T-helper 1 cell (primary cell): ENCODE measurements around the gene RYR2.
"Not testable (repeated sequence)": the region's sequence is repeated elsewhere in the genome, so short reads cannot be mapped to it uniquely, and the experiment has no call there.

Experiments
- DNase-seq, 5 donors: peaks; one replicate each; pipeline ENCODE4 v3.0.0-alpha.2; 2012 to 2020

Gene RYR2

DNA sequence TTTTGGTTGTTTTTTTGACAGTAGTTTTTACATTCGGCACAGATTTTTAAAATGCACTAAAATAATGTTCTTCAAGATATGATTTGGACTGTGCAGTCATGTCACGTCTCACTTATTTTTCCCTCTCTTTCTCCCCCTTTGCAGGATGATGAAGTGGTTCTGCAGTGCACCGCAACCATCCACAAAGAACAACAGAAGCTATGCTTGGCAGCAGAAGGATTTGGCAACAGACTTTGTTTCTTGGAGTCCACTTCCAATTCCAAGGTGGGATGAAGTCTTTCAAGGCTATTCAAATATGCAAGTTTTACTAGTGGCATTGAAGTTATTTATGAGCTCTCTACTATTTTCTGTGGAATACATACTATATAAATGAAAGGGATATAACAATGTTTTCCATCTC, 228.4 kb downstream of the RYR2 start:
- no peak for DNase-seq

DNA sequence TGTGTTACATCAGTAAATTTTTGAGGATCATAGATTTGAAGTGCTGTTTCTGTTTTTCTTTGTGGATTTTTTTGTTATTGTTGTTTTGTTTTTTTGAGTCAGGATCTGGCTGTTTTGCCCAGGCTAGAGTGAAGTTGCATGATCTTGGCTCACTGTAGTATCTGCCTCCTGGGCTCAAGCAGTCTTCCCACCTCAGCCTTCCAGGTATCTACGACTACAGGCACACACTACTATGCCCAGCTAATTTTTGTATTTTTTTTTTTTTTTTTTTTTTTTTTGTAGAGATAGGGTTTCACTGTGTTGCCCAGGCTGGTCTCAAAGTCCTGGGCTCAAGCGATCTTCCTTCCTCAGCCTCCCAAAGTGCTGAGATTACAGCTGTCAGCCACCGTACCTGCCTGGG, 236.0 kb downstream of the RYR2 start:
- DNase-seq, result not testable (repeated sequence)

DNA sequence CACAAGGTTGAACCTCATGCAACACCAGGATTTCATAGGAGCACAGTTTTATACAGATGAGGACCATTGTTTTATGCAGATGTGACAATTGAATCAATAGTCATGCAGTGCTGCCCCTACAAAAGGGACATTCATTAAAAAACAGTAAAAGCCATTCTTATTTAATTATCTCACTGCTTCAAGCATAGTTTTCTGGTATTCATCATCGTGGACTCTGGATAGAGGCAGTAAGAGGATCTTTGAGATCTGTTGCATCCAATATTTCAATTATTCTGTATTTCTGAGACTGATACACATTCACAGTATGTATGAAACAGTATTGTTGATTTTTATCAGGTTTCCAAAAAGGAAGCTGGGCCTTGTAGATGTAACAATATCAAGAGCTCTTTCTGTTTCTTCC, 237.6 kb downstream of the RYR2 start:
- no peak for DNase-seq

DNA sequence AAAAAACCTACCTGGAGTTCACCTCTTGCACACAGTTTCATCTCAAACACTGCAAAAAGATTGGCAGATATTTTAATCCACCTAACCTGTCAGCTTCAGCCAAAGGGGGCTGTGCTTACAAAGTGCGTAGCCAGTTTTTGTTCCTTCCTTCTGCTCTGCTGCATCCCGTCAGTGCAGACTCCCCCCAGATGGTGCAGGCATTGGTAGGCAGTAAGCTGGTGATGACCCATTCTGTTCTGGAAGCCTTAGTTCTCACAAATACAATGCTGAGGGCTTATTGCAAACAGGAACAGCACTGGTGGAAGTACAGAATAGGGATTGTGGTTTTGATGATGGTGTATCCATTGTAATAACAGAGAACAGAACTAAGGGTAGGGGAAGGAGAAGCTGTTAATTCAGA, 239.5 kb downstream of the RYR2 start:
- no peak for DNase-seq

DNA sequence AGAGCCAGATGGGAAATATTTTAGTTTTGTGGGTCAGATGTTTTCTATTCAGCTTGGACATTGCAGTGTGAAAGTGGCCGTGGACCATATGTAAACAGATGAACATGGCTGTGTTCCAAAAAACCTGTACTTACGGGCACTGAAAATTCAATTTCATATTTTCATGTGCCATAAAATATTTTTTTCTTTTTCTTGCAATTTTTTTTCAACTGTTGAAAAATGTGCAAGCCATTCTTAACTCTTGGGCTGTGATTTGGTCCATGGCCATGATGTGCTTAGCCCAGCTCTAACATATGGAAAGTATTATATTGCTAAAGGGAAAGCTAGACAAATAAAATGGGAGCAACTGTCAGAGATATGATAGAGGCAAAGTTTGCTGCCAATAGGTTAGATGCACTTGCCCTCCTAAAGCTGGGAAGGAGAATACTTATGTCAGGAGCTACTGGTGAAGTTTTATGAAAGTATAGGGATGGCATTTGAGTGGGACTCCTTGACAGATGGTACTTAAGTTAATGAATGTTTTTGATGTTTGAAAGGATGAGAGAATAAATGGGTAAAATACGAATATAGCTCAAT, 240.3 kb downstream of the RYR2 start:
- no peak for DNase-seq

DNA sequence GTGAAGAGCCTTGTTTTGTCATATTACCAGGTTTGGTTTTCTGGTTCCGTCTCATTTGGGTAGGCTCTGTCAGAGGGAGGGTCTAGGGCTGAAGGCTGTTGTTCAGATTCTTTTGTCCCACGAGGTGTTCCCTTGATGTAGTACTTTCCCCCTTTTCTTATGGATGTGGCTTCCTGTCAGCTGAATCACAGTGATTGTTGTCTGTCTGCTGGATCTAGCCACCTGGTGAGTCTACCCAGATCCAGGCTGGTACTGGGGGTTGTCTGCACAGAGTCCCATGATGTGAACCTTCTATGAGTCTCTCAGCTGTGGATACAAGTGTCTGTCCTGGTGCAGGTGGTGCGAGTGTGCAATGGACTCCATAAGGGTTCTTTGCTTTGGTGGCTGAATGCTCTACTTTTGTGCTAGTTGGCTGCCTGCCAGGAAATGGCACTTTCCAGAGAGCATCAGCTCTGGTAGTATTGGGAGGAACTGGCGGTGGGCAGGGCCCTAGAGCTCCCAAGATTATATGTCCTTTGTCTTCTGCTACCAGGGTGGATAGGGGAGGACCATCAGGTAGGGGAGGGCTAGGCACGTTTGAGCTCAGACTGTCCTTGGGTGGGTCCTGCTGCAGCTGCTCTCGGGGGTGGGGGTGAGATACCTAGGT, 246.0 kb downstream of the RYR2 start:
- DNase-seq, result no peak

DNA sequence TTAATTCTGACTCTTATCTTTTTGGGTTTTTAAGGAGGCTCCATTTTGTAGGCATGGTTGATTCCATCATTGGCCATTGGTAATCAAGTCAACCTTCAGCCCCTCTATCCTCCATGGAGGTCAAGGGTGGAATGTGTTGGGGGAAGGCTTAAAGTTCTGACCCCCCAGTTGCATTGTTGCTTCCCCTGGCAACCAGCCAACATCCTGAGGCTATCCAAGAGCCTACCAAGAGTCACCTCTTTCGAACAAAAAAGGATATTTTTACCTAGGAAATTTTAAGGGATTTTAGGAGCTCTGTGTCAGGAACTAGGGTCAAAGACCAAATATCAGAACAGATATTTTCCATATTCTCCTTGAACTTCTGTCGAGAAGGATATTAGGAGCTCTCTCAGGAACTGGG, 251.8 kb downstream of the RYR2 start:
- DNase-seq, result no peak

DNA sequence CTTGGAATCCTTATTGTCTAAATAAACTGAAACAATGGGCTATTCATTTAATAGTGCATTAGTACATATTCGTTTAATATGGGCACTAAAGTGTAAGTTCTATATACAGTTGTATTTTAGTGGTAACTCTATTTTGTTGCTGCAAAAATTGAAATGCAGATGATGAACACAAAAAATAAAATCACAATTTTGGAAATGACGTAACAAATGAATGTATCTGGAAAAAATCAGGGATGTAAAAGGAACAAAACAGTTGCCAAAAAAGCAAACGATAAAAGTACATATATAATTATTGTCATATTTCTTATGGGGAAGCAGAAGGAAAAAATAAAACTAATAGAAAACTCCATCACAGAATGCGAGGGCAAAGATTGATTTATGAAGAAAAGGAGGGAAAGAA, 254.9 kb downstream of the RYR2 start:
- no peak for DNase-seq

DNA sequence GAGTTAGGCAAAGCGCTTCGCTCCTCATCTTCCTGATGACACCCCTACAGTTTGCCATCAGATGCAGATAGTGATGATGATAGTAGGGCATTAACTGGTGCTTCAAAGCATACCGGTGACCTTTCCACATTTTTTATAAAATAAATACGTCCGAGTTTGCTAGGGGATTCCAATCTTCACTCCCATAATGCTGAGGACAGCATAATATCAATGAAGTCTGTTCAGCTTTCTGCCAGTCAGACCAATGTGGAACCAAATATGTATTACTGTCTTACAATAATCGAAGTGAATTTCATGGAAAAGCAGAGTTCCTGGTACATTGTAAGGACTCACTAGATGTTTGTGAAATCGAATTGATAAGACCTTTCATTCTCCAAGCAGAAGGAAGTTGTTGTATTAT, 258.7 kb downstream of the RYR2 start:
- DNase-seq, result no peak

DNA sequence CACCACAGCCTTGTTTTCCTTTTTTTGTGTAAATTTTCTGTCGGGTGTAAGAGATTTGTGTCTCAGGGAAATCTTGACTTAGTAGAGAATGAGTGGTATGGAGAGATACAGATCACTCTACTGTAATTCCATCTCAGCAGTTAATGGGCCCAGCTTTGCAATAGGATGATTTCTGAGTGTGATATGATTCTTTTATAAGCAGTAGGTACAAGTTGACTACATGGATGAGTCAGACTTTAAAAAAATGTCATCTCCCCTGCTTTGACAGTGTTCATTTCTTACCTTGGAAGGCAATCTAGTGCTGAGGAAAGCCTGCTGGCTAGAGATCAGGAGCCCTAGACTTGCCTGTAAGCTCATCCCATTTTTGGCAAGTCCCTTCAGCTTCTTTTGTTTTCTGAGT, 261.9 kb downstream of the RYR2 start:
- DNase-seq, result no peak

DNA sequence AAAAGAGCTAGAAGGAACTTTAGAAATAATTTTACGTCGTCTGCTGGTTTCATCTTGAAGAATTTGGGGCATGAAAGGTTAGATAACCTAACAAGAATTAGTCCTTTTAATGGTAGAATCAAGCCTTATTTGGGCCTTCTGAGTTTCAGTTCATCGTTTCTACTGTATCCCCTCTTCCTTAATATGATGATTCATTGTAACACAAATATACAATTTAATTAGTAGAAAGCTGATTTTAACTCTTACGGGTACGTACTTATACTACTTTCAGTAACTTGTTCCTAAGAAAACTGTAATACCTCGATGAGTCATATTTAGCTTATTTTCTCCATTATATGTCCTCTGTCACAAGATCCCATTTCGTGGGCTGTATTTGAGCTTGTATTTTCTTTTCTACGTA, 264.7 kb downstream of the RYR2 start:
- no peak for DNase-seq

DNA sequence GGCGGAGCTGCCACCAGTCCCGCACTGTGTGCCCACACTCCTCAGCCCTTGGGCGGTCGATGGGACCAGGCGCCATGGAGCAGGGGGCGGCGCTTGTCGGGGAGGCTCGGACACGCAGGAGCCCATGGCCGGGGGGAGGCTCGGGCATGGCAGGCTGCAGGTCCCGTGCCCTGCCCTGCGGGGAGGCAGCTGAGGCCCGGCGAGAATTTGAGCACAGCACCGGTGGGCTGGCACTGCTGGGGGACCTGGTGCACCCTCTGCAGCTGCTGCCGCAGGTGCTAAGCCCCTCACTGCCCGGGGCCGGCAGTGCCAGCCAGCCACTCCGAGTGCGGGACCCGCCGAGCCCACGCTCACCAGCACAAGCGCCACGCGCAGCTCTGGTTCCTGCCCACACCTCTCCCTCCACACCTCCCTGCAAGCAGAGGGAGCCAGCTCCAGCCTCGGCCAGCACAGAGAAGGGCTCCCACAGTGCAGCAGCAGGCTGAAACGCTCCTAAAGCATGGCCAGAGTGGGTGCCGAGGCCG, 267.7 kb downstream of the RYR2 start:
- no peak for DNase-seq

DNA sequence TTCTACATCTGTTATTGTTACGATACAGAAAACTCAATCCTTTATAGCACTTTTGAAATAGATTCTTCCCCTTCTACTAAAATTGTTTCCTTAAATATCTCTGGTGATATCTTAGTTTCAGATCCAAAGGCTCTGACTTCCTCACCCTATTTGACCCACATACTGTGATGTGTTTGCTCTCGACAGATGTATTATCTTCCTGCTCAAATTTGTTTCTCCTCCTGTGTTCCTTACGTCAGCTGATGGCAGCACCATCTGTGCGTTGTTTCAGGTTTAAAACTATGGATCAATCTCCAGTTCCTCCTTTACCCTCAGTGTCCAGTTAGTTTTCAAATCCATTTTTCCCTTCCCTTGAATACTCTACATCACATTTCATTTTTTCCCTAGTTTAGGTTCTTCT, 274.4 kb downstream of the RYR2 start:
- no peak for DNase-seq

DNA sequence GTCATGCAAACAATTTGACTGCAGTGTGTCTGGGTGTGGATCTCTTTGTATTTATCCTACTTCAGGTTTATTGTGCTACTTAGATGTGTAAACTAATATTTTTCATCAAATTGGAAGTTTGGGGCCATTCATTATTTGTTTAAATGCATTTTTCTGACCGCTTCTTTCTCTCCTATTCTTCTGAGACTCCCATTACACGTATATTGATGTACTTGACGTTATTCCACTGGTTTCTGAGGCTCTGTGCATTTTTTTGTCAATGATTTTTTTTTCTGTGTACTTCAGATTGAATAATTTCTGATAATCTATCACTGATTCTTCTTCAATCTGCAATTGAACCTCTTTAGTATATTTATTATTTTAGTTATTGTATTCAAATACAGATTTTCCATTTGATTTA, 276.8 kb downstream of the RYR2 start:
- DNase-seq, result no peak

DNA sequence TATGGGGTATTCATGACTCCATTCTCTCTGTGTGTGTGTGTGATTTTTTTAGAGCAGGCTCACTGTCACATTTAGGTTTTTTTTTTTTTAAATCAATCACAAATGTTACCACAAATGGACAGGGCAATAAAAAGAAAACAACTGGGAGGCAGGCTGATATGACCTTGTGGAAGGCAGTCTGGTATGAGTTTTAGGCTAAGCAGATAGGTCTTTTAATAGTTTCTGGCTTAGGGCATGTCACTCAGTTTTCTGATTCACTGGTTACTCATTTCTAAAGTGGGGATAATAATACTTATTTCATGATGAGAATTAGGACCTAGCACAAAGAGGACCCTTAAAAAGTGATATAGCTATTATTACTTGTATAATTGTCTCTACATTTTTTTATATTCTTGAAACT, 278.9 kb downstream of the RYR2 start:
- no peak for DNase-seq

DNA sequence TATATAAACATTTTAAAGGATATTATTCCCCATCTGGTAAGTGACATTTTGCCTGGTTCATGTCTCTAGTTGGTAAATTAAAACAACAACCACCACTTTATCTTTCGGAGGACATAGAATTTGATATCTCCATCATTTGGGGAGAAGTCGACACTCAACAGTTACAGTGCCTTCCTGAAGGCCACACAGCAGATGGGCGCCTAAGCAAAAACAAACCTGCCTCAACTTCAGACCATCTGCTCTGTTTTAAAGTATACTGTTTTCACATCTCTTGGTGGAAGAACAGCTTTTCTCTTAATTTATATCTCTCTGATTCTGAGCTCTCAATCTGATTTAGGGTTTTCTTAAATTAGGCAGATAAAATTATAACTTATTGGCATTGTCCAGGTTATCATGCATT, 282.2 kb downstream of the RYR2 start:
- DNase-seq, result no peak

DNA sequence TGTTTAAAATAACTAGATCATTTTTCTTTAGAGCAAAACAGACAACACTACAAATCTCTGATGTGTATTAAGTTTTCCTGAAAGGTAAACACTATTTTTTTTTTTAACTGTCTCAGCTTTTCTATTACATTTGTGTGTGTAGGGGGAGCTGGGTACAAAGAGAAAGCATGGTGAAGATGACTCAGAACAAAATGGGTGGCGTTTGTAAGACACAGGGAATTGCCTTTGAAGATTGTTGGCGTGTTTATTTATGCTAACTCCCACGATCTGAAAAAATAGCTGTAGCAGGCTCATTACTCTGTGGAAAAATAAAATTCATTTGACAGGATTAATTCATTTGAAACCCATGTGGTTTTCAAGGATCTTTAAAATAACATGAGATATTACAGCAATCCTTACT, 285.1 kb downstream of the RYR2 start:
- DNase-seq, result no peak

DNA sequence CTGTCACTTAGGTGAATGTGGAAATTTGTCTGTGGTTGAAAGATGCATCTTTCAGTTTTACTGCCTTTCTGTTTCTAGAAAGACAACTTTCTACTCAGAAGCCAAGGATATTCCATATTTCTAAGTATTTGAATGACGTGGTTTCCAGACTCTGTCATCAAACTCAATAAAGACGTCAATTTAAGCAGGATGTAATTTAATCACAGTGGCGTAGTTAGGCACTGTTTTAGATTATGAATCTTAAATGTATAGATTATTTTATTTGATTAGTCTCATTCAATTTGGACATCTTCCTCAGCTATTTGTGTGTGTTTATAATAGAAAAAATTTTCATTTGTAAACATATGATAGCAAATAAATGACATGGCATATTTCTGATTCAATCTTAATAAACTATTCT, 298.9 kb downstream of the RYR2 start:
- DNase-seq, result no peak

DNA sequence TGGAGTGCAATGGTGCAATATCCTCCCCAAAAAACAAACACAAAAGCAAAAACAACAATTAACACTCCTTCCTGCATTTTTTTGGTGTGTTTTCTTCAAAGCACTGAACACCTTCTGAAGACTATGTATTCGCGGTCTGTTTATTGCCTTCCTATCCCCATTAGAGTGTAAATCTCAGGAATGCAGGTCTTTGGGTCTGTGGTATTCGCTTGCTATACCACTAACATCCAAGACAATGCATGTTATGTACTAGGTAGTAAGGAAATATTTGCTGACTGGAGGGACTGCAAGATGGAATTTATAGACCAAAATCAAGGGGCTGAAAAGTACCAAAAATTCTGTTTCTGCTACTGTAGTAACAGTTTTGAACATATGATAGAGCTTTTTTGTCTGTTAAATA, 299.4 kb downstream of the RYR2 start:
- DNase-seq, result no peak

DNA sequence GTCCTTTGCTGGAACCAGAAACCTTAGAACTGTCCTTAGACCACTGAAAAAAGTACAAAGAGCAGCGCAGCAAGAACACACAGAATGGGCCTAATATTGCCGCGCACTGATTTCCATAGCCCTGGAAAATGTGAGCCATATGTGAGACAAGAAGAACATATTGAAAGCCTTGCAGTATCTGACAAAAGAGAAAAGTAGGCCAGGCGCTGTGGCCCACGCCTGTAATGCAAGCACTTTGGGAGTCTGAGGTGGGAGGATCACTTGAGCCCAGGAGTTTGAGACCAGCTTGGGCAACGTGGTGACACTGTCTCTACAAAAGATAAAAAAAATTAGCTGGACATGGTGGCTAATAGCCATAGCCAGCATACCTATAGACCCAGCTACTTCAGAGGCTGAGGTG, 300.7 kb downstream of the RYR2 start:
- DNase-seq, result no peak

DNA sequence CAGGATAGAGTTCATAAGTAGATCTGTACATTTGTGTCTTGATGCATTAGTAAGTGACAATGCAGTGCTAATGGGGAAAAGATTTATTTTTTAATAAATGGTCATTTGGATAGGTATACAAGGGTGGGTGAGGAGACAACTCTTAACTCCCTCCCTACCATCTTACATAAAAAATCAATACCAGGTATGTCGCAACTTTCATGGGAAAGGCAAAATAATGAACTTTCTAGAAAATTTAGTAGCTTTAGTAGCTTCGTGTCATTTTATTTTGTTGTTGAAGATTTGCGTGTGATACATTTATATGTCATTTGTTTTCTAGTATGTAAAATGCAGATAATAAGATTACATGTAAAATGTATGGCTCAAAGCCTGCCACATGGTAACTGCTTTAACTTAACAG, 310.8 kb downstream of the RYR2 start:
- no peak for DNase-seq

DNA sequence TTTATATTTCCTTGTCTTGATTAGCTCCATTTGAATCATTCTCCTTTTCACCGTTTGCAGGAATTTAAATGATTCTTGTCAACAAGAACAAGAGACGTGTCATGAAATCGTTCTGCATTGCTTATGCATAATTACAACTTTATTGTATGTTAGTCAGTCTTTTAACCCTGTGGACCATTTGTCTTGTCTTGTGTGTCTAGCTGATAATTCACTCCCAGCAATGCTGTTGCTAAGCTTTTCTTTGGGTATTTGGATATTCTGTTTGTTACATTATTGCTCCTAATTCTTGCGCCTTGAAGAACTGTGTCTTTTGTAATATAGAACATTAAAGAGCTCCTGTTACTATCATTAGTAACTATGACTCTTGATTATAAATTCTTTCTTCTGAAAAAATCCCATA, 311.9 kb downstream of the RYR2 start:
- DNase-seq, result no peak

DNA sequence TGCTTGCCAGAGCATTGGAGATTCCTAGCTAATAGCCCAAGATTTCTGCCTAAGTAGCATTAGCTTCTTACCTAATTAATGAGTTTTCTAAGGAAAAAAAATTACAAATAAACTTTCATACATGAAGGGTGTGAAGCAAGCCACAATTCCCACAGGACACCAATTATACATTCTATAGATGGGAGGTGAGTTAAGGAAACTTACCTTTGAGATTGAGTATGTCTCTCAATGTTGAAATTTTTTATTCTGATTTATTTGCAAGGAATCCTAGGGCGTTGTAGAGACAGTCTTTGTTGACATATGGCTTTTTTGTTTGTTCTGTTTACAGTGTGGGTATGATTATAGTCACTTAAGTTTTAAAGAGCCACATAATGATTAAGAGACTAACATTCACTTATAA, 313.0 kb downstream of the RYR2 start:
- DNase-seq, result no peak

DNA sequence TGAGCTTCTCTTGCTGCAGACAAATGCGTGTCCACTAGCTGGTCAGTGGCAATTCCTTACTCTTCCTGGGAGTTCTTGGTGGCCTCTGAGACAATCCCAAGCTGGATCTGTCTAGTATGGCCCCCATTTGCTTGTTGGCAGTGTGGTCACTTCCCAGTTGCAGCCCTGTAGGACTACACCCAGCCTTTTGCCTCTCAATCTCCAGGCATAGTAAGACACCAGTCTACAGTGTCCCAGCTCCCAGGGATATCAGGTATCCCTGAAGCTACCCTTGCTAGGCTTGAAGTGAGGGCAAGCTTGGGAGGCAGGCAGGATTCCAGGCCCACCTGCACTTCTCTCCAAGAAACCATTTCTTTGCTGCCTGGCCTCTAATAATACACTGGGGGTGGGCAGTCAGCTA, 316.6 kb downstream of the RYR2 start:
- DNase-seq, result no peak

DNA sequence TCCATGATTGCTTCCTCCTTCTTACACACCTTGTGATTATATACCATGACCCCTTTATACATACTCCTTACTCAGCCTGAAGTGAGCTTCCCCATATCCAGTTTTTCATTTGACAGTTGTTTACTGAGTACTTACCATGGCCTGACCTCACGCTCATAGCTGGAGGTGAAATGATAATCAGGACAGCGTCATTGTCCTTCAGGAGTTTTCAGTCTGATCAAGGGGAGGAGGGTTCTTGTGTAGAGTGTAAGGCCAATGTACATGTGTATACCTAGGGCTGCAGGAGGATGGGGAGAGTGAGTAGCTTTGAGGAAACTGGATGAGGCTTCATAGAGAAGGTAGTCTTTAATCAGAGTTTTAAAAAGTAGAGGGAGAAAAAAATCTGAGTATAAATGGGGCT, 325.8 kb downstream of the RYR2 start:
- DNase-seq, result no peak
